MM.1S (cell line): ENCODE data around the gene H1-8.

Experiments used
- DNase-seq: peaks from one replicate; pipeline ENCODE4 v3.0.0-alpha.2; 2015
- H2AFZ ChIP-seq: fragments of 300-600 bp; sonication (generic); 2 replicates; pipeline ENCODE4 v1.6.0; 2016; ENCODE audit warnings: antibody characterized with exemption, low read length
- H3F3A ChIP-seq: fragments of 300-600 bp; sonication (generic); 2 replicates; pipeline ENCODE4 v1.6.1; 2016; ENCODE audit warnings: mild to moderate bottlenecking, antibody characterized with exemption, low read length, moderate library complexity, mixed read lengths; ENCODE audit not compliant: insufficient read depth
- H3K27ac ChIP-seq: fragments of 300-600 bp; sonication (generic); 2 replicates; pipeline ENCODE4 v1.5.1; 2016; ENCODE audit warnings: mild to moderate bottlenecking, low read length
- H3K27me3 ChIP-seq: fragments of 300-600 bp; sonication (generic); replicated peaks from 2 replicates; pipeline ENCODE4 v1.6.0; 2016; ENCODE audit warnings: low read length; ENCODE audit not compliant: insufficient read depth
- H3K36me3 ChIP-seq: fragments of 300-600 bp; sonication (generic); replicated peaks from 2 replicates; pipeline ENCODE4 v1.6.1; 2016; ENCODE audit warnings: mild to moderate bottlenecking, low read length, mixed read lengths; ENCODE audit not compliant: insufficient read depth
- H3K4me1 ChIP-seq: fragments of 300-600 bp; sonication (generic); 2 replicates; pipeline ENCODE4 v1.6.1; 2016; ENCODE audit warnings: low read length, mixed read lengths
- H3K4me2 ChIP-seq: fragments of 300-600 bp; sonication (generic); 2 replicates; pipeline ENCODE4 v1.6.0; 2016; ENCODE audit warnings: low read depth, low read length
- H3K4me3 ChIP-seq: fragments of 300-600 bp; sonication (generic); 2 replicates; pipeline ENCODE4 v1.5.1; 2016; ENCODE audit warnings: low read length, mixed read lengths
- H3K79me2 ChIP-seq: fragments of 300-600 bp; sonication (generic); 2 replicates; pipeline ENCODE4 v1.6.1; 2016; ENCODE audit warnings: mixed run types, low read length, mixed read lengths
- H3K9ac ChIP-seq: fragments of 300-600 bp; sonication (generic); 2 replicates; pipeline ENCODE4 v1.6.1; 2016; ENCODE audit warnings: low read length, mixed read lengths
- H3K9me2 ChIP-seq: fragments of 300-600 bp; sonication (generic); replicated peaks from 2 replicates; pipeline ENCODE4 v1.6.1; 2016; ENCODE audit warnings: mild to moderate bottlenecking, low read length, mixed read lengths; ENCODE audit not compliant: insufficient read depth
- H3K9me3 ChIP-seq: fragments of 300-600 bp; sonication (generic); replicated peaks from 2 replicates; pipeline ENCODE4 v1.6.1; 2016; ENCODE audit warnings: mild to moderate bottlenecking, low read length, mixed read lengths; ENCODE audit not compliant: insufficient read depth
- H4K20me1 ChIP-seq: fragments of 300-600 bp; sonication (generic); 2 replicates; pipeline ENCODE4 v1.6.1; 2016; ENCODE audit warnings: mild to moderate bottlenecking, low read length, moderate library complexity, mixed read lengths; ENCODE audit not compliant: insufficient read depth
- EZH2 ChIP-seq: fragments of 300-600 bp; sonication (generic); optimal IDR thresholded peaks from 2 replicates; pipeline ENCODE3; 2017; ENCODE audit warnings: low read depth, mild to moderate bottlenecking, antibody characterized with exemption, low read length, mixed read lengths
- EZH2phosphoT487 ChIP-seq: fragments of 300-600 bp; sonication (generic); IDR thresholded peaks from 2 replicates; pipeline ENCODE4 v1.6.1; 2018; ENCODE audit warnings: antibody characterized with exemption, low read length
- TF ChIP-seq, protein P1 (sequence below): fragments of 300-600 bp; sonication (generic); IDR thresholded peaks from 2 replicates; pipeline ENCODE4 v1.5.1; 2016; ENCODE audit warnings: antibody characterized with exemption, low read length, mixed read lengths

Gene H1-8

GRCh38 chr3:129558772-129559564 lies 16.0 kb downstream of the H1-8 start:
- DNase-seq, result peak; percentile 53

DNA sequence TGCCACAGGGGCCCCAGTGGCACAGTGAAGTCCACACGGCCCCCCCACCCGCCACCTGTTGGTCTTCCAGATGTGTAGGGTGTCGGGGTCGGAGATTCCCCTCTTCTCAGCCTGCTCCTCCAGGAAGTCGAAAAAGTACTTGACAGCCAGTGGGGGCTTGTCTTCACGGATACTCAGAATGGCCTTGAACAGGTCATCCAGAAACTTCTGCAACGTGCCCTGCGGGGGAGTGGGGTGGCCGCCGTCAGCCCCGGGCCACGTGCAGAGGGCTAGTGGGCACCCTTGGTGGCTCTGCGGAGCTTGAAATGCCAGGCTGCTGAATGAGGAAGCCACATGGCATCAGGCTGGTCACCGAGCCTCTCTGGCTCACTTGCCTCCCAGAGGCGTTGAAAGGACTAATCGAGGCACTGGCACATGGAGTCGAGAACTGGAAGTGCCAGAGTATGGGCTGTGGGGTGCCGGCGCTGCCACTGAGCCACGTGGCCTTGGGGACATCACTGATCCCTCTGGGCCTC lies 16.6 kb downstream of the H1-8 start:
- Histone ChIP-seq H3K4me1 (peaks cover 7% of the 10 kb centered on the region), H3K27ac (no peak overlapping the region), H4K20me1 (no peaks in the 10 kb centered on the region), H3K4me2 (no peak overlapping the region), H3K9ac (no peak overlapping the region), H3F3A (no peaks in the 10 kb centered on the region), H3K27me3 (no peaks in the 10 kb centered on the region), H2AFZ (no peak overlapping the region), H3K36me3 (no peaks in the 10 kb centered on the region), H3K4me3 (no peak overlapping the region), H3K9me3 (no peaks in the 10 kb centered on the region), H3K9me2 (no peaks in the 10 kb centered on the region), H3K79me2 (no peaks in the 10 kb centered on the region)
- no peak for DNase-seq
- TF ChIP-seq EZH2phosphoT487 (no peak), EZH2 (no peak)
- TF ChIP-seq, protein P1, sequence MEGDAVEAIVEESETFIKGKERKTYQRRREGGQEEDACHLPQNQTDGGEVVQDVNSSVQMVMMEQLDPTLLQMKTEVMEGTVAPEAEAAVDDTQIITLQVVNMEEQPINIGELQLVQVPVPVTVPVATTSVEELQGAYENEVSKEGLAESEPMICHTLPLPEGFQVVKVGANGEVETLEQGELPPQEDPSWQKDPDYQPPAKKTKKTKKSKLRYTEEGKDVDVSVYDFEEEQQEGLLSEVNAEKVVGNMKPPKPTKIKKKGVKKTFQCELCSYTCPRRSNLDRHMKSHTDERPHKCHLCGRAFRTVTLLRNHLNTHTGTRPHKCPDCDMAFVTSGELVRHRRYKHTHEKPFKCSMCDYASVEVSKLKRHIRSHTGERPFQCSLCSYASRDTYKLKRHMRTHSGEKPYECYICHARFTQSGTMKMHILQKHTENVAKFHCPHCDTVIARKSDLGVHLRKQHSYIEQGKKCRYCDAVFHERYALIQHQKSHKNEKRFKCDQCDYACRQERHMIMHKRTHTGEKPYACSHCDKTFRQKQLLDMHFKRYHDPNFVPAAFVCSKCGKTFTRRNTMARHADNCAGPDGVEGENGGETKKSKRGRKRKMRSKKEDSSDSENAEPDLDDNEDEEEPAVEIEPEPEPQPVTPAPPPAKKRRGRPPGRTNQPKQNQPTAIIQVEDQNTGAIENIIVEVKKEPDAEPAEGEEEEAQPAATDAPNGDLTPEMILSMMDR, result no peak

More at GRCh38 chr3:129558772-129559564, 16.0 kb downstream of the H1-8 start:
- peaks cover 7% of the 10 kb centered on the region for H3K4me1 ChIP-seq
- H3K9me3 ChIP-seq, result no peaks in the 10 kb centered on the region
- H3K9ac ChIP-seq, result no peak overlapping the region
- no peaks in the 10 kb centered on the region for H3K27me3 ChIP-seq
- no peak overlapping the region; the same call in 1 of the 2 replicates for H3K4me2 ChIP-seq
- H4K20me1 ChIP-seq, result no peaks in the 10 kb centered on the region
- H3K79me2 ChIP-seq, result no peaks in the 10 kb centered on the region
- H3K4me3 ChIP-seq, result no peak overlapping the region
- no peaks in the 10 kb centered on the region for H3F3A ChIP-seq
- no peak overlapping the region for H3K27ac ChIP-seq
- H3K9me2 ChIP-seq, result no peaks in the 10 kb centered on the region
- no peaks in the 10 kb centered on the region for H3K36me3 ChIP-seq
- TF ChIP-seq, protein P1, result no peak
- TF ChIP-seq EZH2phosphoT487 (no peak), EZH2 (no peak)
- H2AFZ ChIP-seq, result peak overlapping the region; percentile 64

- TF ChIP-seq EZH2 (no peak), EZH2phosphoT487 (no peak)
- TF ChIP-seq, protein P1, result no peak
- H3K9me3 ChIP-seq, result no peaks in the 10 kb centered on the region
- no peaks in the 10 kb centered on the region for H4K20me1 ChIP-seq
- H3K36me3 ChIP-seq, result no peaks in the 10 kb centered on the region
- no peaks in the 10 kb centered on the region for H3K27me3 ChIP-seq
- H3K79me2 ChIP-seq, result no peaks in the 10 kb centered on the region
- H3K4me2 ChIP-seq, result no peak overlapping the region
- H3K9ac ChIP-seq, result no peak overlapping the region
- H2AFZ ChIP-seq, result no peak overlapping the region
- H3K4me3 ChIP-seq, result no peak overlapping the region
- H3K4me1 ChIP-seq, result peaks cover 7% of the 10 kb centered on the region
- no peak overlapping the region for H3K27ac ChIP-seq
- no peaks in the 10 kb centered on the region for H3K9me2 ChIP-seq
- no peaks in the 10 kb centered on the region for H3F3A ChIP-seq
- DNase-seq, result no peak
These were observed 17.4 kb downstream of the H1-8 start for GRCh38 chr3:129560269-129560787.
